Psoas muscle (tissue), 8 donors: ENCODE data around the gene GPR26. TPM values are rescaled to one million over a fixed set of nuclear protein-coding genes. Genes with fewer than 3 reads are reported as not detected.

Source experiments
- ATAC-seq, 4 donors: fragments of 200-7000 bp; cut with Tn5 transposase; one replicate each; pipeline ENCODE4 v1.9.1; 2020; ENCODE audit warnings: moderate library complexity in 3 of 4, mild to moderate bottlenecking in 2 of 4
- DNase-seq, 2 donors: peaks; one replicate each; pipeline ENCODE4 v3.0.0-alpha.2; 2020
- H3K27ac ChIP-seq: fragments of 200-600 bp; one replicate; pipeline ENCODE4 v1.8.0; 2022
- H3K27me3 ChIP-seq, 3 donors: fragments of 200-600 bp in 1 of 3; one replicate each; pipeline versions ENCODE4 v1.6.1 to v1.8.0; 2013 to 2022; ENCODE audit warnings: low read length in 2 of 3, mild to moderate bottlenecking in 2 of 3, moderate library complexity in 1 of 3; ENCODE audit not compliant: insufficient read depth in 3 of 3
- H3K36me3 ChIP-seq, 2 donors: fragments of 200-600 bp in 1 of 2; one replicate each; pipeline versions ENCODE4 v1.6.1 to v1.8.0; 2013 to 2022; ENCODE audit warnings: low read depth in 1 of 2, mild to moderate bottlenecking in 1 of 2, moderate library complexity in 1 of 2; ENCODE audit not compliant: insufficient read depth in 1 of 2
- H3K4me1 ChIP-seq: fragments of 200-600 bp; one replicate; pipeline ENCODE4 v1.8.0; 2022
- H3K4me3 ChIP-seq: fragments of 200-600 bp; one replicate; pipeline ENCODE4 v1.8.0; 2022; ENCODE audit warnings: mild to moderate bottlenecking
- H3K9me3 ChIP-seq: fragments of 200-600 bp; one replicate; pipeline ENCODE4 v1.8.0; 2022
- CTCF ChIP-seq: fragments of 200-600 bp; IDR thresholded peaks from one replicate; pipeline ENCODE4 v1.8.0; 2022; ENCODE audit warnings: antibody characterized with exemption
- WGBS, 3 donors: extraction: QIAGEN DNeasy Blood & Tissue Kit; methylation state at CpG; one replicate each; pipeline versions ENCODE4 v1.1.6 to v1.1.7; 2013; 5-methylcytosine and 5-hydroxymethylcytosine counted together
- intact Hi-C, 2 donors: fragments of 100-400 bp; cut with DNase I; formaldehyde crosslinking; loops; one replicate each; pipeline versions ENCODE4 v1.11.0 to v1.14.2; 2022
- polyA plus RNA-seq, 3 donors: library from polyadenylated mRNA; stranded (reverse); fragments of 200-250 nt; gene quantifications; one replicate each; pipeline ENCODE4 v1.2.3, GENCODE V29; 2013
- total RNA-seq, 4 donors: library from RNA; stranded (reverse); fragmentation: NEBNext Ultra II Directional in 2 of 4; extraction: Animal tissue kit (Norgen Biotek cat#: 25700) in 2 of 4; gene quantifications; one replicate each; pipeline versions ENCODE4 v1.2.1 to v1.2.4, GENCODE V29; 2021 to 2023
- donor health status: healthy with polysubstance abuse.
- donor health status: DM: no; HTN: no; CAD: no; lungs with moderate emphysema.
- donor health status: Bipolar disorder and iron deficiency.
- donor health status: healthy.
- donor health status: DM: yes; HTN: yes; CAD: no.
- donor health status: DM: no; HTN: no; CAD: no.
- donor health status: DM: no; HTN: no; CAD: no.
- donor health status: DM: yes; HTN: yes; CAD: no.

Gene GPR26
- total and polyA plus RNA-seq, 7 donors, result 0.01 TPM; not detected in 6

GRCh38 chr10:123648595-123648994 is 17.6 kb upstream of the GPR26 start:
- Histone ChIP-seq H3K27ac (no peak overlapping the region), H3K4me1 (no peaks in the 10 kb centered on the region), H3K4me3 (no peak overlapping the region), H3K27me3 (peaks cover 0 to 13% (median 1%) of the 10 kb centered on the region in 3 donors), H3K36me3 (no peaks in the 10 kb centered on the region), H3K9me3 (no peaks in the 10 kb centered on the region)
- no peak for TF ChIP-seq CTCF
- intact Hi-C loops, result no loop called here
- no peak for ATAC-seq
- WGBS, 3 donors, result 27 to 36% (median 31%) methylated on average over 2 of the region's 2 CpGs
- no peak for DNase-seq

- no peak for TF ChIP-seq CTCF
- DNase-seq, result no peak
- intact Hi-C loops, result no loop called here
- WGBS, 3 donors, result 48 to 76% (median 60%) methylated on average over 4 of the region's 4 CpGs
- H3K4me1 ChIP-seq, result no peaks in the 10 kb centered on the region
- no peak overlapping the region for H3K27ac ChIP-seq
- peaks cover 0 to 2% (median 1%) of the 10 kb centered on the region in 3 donors for H3K27me3 ChIP-seq
- no peaks in the 10 kb centered on the region for H3K9me3 ChIP-seq
- ATAC-seq, result no peak
- no peak overlapping the region for H3K4me3 ChIP-seq
- H3K36me3 ChIP-seq, result no peaks in the 10 kb centered on the region
These were observed 16.5 kb upstream of the GPR26 start for GRCh38 chr10:123649676-123650075.

- no peak for TF ChIP-seq CTCF
- Histone ChIP-seq H3K27ac (no peak overlapping the region), H3K4me3 (no peak overlapping the region), H3K9me3 (no peaks in the 10 kb centered on the region), H3K36me3 (no peaks in the 10 kb centered on the region), H3K27me3 (peaks cover 0 to 1% (median 0%) of the 10 kb centered on the region in 3 donors), H3K4me1 (no peaks in the 10 kb centered on the region)
- ATAC-seq (no peak), DNase-seq (no peak)
- intact Hi-C loops, result no loop called here
- WGBS, 3 donors, result 73 to 78% (median 75%) methylated on average over 6 of the region's 6 CpGs
These were observed 14.6 kb upstream of the GPR26 start for GRCh38 chr10:123651421-123652047.

- Histone ChIP-seq H3K27me3 (peaks cover 0 to 3% (median 0%) of the 10 kb centered on the region in 3 donors), H3K4me1 (no peaks in the 10 kb centered on the region), H3K36me3 (no peaks in the 10 kb centered on the region), H3K9me3 (no peaks in the 10 kb centered on the region), H3K4me3 (no peak overlapping the region), H3K27ac (no peak overlapping the region)
- whole genome bisulfite sequencing, 3 donors, result 0 to 8% (median 7%) methylated on average over 2 of the region's 2 CpGs
- DNase-seq (no peak), ATAC-seq (no peak)
- intact Hi-C loops, result no loop called here
- no peak for TF ChIP-seq CTCF
These were observed 10.4 kb upstream of the GPR26 start for GRCh38 chr10:123655751-123656150.

GRCh38 chr10:123663522-123663921 is 2.6 kb upstream of the GPR26 start:
- 17 to 22% (median 18%) methylated on average over 3 of the region's 3 CpGs for WGBS, 3 donors
- Histone ChIP-seq H3K4me3 (no peak overlapping the region), H3K27me3 (peaks cover 0 to 27% (median 16%) of the 10 kb centered on the region in 3 donors), H3K9me3 (no peaks in the 10 kb centered on the region), H3K36me3 (no peaks in the 10 kb centered on the region), H3K4me1 (no peaks in the 10 kb centered on the region), H3K27ac (no peak overlapping the region)
- no peak for TF ChIP-seq CTCF
- intact Hi-C loops, result no loop called here
- no peak for ATAC-seq
- DNase-seq, result no peak
